ENCODE measurements around the gene STARD10.

The STARD10 gene

GRCh38 chr11:72789493-72790131, 4.2 kb downstream of the STARD10 start:
- no peak overlapping the region for H3K4me3 ChIP-seq (ENCODE audit: low read depth, low read length)
- no peak for TF ChIP-seq CTCF (IDR thresholded peaks at IDR 0.05; ENCODE audit: borderline replicate concordance, insufficient read depth, low read depth, low read length)

DNA sequence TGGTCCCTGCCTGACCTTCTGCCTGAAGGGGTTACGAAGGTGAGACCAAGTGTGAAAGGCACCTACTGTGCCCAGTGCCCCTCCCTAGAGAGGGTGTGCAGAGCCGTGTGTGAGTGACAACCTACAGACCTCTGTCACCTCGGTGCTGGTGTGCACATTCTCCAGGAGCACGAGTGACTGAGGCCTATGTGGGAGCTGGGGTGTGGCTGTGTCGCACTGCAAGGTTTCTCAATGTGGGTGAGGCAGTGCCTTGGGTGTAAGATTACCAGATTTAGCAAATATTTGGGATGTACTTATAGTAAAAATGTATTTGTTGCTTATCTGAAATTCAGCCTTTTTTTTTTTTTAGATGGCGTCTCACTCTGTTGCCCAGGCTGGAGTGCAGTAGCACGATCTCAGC, 5.6 kb downstream of the STARD10 start:
- TF ChIP-seq CTCF (IDR thresholded peaks at IDR 0.05; ENCODE audit: borderline replicate concordance, insufficient read depth, low read depth, low read length) = no peak
- H3K4me3 ChIP-seq (ENCODE audit: low read depth, low read length) = no peak overlapping the region

DNA sequence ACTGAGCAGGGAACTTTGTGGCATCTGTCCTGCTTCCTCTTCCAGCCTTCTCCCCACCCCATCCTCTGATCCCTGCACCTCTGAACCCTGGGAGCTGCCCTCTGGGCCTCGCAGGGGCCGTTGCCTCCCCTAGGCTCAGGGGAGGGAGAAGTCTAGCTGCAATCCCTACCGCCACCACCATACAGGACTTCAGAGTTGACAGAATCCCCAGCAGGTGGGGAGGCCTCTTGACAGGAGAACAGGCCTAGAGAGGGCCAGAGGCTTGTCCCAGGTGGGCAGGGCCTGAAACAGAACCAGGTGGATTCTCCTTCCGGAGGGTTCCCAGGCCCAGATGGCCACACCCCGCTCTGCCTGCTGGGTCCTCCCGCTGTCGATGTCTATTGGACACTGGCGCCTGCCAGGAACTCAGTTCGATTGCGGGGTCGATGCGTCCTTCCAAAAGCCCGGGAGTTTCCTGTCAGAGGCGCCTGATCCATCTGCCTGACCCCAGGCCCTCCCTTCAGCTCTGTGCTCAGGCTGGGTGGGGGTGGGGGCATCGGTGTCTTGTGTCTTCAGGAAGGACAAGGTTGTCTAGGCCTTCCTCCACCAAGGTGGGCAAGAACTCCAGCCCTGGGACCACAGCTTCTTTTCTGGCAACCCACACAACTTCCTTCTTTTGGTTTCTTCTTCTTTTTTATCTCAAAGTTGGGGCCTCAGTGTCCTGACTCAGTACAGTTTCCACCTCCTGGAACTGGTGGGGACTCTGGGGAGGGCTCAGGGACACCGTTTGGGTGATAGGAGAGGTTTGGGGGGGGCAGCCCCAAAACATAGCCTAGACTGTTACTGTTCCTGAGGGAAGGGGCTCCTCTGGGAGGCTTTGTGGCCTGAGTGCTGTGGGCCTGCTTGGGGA, 6.4 kb downstream of the STARD10 start:
- TF ChIP-seq CTCF (IDR thresholded peaks at IDR 0.05; ENCODE audit: borderline replicate concordance, insufficient read depth, low read depth, low read length) = peak; percentile 60
- H3K4me3 ChIP-seq (ENCODE audit: low read depth, low read length) = no peak overlapping the region

GRCh38 chr11:72786305-72787215, 7.3 kb downstream of the STARD10 start:
- H3K4me3 ChIP-seq (ENCODE audit: low read depth, low read length) = no peak overlapping the region
- no peak for TF ChIP-seq CTCF (IDR thresholded peaks at IDR 0.05; ENCODE audit: borderline replicate concordance, insufficient read depth, low read depth, low read length)

DNA sequence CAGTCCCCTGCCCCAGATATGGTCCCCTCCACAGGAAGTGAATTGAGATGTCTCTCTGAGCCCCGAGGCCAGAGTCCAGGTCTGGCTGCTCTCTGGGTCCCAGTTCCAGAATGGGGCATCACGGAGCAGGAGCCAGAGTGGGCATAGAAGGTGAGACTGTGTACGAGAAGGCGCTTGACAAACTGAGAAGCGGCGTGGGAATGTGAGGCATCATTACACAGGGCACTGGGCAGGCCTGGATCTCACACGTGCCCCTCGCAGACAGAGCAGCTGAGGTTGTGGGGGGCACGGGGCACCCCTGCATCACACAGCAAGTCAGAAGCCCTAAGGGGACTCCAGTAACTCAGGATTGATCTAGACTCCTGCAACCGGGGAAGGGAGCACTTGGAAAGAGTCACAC, 9.2 kb downstream of the STARD10 start:
- no peak for TF ChIP-seq CTCF (IDR thresholded peaks at IDR 0.05; ENCODE audit: borderline replicate concordance, insufficient read depth, low read depth, low read length)
- no peak overlapping the region for H3K4me3 ChIP-seq (ENCODE audit: low read depth, low read length)

DNA sequence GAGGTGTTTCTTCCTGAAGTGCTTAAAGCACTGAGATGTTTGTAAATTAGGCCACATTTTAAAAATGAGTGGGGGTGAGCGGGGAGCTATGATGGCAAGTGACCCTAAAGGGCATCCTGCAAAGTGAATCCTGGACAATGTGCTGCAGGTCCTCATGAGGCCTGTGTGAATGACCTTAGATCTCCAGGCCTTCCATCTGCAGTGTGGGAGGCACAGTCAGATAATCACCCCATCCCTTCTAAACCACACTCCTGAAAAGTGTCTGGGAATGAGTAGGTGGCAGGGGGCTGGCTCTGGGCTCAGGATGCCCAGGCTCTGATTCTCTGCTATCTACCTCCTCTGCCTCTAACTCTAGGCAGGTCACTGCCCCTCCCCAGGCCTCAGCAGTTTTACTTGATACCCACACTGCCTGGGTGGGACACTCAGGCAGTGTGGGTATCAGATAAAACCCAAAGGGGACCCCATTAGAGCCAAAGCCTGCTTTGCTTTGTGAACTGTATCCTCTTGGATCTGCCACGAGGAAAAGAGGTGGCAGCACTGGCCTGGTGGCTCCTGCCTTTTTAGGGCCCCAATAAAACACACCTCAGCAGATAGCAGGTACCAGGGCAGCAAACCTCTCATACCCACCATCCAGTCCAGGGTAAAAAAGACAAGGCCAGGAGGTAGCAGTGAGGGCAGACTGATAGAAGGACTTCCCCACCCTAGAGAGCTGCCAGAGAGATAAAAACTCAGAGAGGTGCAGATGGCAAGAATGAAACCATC, 10.5 kb downstream of the STARD10 start:
- no peak overlapping the region for H3K4me3 ChIP-seq (ENCODE audit: low read depth, low read length)
- no peak for TF ChIP-seq CTCF (IDR thresholded peaks at IDR 0.05; ENCODE audit: borderline replicate concordance, insufficient read depth, low read depth, low read length)

Measured in GM12875 (cell line).